NCI-H524 treated with DMSO at 0.1 percent for 48 hours (cell line): ENCODE results near the gene SMCHD1.

ENCODE experiments used
- DNase-seq: peaks from one replicate; lab custom pipeline; 2025; lab: John Stamatoyannopoulos, UW

Gene SMCHD1

DNA sequence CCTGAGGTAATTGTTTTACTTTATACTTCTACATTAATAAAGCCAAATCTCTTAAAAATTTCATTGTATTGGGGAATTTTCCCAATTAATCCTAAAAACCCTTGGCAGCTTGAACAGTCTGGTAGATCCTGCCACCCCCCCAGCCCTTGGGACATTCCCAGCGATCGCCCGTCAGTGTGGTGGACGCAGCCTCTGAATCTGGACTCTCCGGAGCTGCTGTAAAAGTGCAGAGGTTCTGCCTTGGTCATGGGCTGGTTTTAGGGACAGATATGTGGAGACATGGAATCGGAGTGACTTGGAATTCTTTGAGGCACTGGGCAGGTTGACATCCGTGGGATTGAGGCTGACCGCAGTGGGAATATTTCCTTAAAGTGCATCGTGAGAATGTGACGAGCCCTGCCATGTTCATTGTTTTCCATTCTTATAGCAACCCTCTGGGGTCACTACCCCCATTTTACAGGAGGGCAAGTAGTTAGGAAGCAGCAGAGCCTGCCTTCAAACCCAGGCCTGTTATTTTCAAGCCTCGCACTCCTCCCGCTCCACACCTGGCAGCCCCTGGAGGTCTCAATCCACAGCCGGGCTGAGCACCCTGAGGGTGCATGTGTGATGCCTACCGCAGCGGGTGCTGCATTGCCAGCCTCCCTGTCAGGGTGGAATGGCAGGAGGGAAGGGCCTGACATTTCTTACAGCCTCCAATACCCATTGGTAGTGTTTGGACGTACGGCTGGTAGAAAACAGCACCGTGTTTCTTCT, 197.8 kb downstream of the SMCHD1 start:
- DNase-seq = no peak

DNA sequence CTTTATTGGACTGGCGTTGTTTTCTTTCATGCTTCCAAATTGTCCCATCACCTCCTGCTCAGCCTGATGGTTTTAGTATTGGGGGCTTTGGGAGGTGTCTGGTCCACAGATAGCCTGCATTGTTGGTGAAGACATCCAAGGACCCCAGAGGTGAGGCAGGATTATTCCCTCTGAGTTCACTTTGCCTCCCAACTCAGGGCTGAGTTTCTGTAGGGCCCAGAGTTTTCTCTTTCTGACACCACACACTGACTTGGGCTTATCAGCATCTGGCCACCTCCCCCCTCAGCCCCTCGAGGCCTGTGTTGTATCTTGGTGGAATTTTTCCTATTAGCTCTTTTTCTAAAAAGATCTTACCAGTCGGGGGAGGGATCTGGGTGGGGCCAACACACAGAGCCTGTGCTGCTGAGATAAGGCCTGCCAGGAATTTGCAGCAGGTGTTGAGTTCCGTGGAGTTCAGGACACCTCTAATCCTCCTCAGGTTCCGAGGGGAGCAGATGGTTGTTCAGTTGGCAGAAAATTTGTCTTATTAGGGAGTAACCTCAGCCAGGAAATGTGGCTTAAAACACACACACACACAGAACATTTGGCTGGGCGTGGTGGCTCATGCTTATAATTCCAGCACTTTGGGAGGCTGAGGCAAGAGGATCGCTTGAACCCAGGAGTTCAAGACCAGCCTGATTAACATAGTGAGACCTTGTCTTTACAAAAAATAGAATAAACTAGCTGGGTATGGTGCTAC, 198.6 kb downstream of the SMCHD1 start:
- DNase-seq = no peak
